IMR-90 (cell line): Measurements from ENCODE around the gene NEUROG1.

Source experiments
- NFE2L2 ChIP-seq: fragments of 150-350 bp; IDR thresholded peaks from 2 replicates; pipeline ENCODE4 v1.6.1; 2016; ENCODE audit warnings: low read depth, mild to moderate bottlenecking, low read length
- POLR2A ChIP-seq: IDR thresholded peaks from 2 replicates; pipeline ENCODE4 v1.6.1; 2012; ENCODE audit warnings: mild to moderate bottlenecking, low read depth, low read length
- RAD21 ChIP-seq: IDR thresholded peaks from 2 replicates; pipeline ENCODE4 v1.6.1; 2012; ENCODE audit warnings: low read length, improper control_type of control experiment
- RCOR1 ChIP-seq: IDR thresholded peaks from 2 replicates; pipeline ENCODE4 v1.6.1; 2012; ENCODE audit warnings: mild to moderate bottlenecking, low read length, improper control_type of control experiment; ENCODE audit not compliant: insufficient replicate concordance
- TF ChIP-seq, protein P1 (sequence below): conservative IDR thresholded peaks from 2 replicates; pipeline ENCODE4 v1.5.1; 2012; ENCODE audit warnings: mild to moderate bottlenecking, low read depth, low read length, improper control_type of control experiment

DNA sequence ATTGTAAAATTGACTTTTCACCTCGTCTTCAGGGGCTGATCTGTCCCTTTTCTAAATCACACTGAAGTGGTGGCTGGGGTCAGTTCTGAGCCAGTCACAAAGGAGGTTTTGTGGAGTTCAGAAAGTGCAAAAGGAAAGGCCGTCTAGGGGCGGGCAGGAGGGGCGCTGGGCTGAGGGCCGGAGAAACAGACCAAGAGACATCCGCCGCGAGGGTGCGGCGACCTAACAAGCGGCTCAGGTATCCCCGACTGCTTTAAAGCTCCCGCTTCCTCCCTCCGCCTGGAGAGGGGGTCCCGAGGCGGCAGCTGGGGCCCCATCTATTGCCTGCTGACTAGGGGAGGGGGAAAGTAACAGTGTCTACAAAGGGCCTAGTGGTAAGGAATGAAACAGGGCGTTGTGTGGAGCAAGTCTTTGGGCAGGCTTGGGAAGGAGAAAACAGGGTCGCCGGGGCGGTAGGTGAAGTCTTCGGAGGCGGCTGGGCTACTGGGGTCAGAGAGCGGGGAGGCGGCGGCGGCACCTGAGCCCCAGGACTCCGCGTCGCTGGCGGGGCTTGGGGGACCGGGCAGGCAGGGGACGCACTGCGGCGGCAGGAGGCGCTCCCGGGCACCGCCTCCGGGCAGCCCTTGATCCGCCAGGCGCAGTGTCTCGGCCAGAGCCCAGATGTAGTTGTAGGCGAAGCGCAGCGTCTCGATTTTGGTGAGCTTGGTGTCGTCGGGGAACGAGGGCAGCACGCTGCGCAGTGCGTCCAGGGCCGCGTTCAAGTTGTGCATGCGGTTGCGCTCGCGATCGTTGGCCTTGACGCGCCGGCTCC lies 950 bp downstream of the NEUROG1 start:
- TF ChIP-seq POLR2A (no peak), RAD21 (no peak), NFE2L2 (no peak), RCOR1 (no peak)
- TF ChIP-seq, protein P1, sequence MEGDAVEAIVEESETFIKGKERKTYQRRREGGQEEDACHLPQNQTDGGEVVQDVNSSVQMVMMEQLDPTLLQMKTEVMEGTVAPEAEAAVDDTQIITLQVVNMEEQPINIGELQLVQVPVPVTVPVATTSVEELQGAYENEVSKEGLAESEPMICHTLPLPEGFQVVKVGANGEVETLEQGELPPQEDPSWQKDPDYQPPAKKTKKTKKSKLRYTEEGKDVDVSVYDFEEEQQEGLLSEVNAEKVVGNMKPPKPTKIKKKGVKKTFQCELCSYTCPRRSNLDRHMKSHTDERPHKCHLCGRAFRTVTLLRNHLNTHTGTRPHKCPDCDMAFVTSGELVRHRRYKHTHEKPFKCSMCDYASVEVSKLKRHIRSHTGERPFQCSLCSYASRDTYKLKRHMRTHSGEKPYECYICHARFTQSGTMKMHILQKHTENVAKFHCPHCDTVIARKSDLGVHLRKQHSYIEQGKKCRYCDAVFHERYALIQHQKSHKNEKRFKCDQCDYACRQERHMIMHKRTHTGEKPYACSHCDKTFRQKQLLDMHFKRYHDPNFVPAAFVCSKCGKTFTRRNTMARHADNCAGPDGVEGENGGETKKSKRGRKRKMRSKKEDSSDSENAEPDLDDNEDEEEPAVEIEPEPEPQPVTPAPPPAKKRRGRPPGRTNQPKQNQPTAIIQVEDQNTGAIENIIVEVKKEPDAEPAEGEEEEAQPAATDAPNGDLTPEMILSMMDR, result no peak
